Activated CD4-positive, alpha-beta memory T cell treated with anti-CD3 and anti-CD28 coated beads for 36 hours (primary cell): ENCODE results near the gene MYH3. TPM values are rescaled to one million over a fixed set of nuclear protein-coding genes. Genes with fewer than 3 reads are reported as not detected.

ENCODE experiments used
- CTCF ChIA-PET: fragments of 350-600 bp; sonication (Branson Sonifier 250); formaldehyde crosslinking; loops from one replicate; lab custom pipeline; 2021; ENCODE audit warnings: antibody characterized with exemption, inconsistent platforms; lab: Charles Lee
- POLR2A ChIA-PET: fragments of 350-600 bp; sonication (Branson Sonifier 250); formaldehyde crosslinking; loops from one replicate; lab custom pipeline; 2021; ENCODE audit warnings: antibody characterized with exemption; lab: Charles Lee
- DNase-seq: peaks from one replicate; pipeline ENCODE4 v3.0.0-alpha.2; 2020
- H3K27ac Mint-ChIP-seq: one replicate; pipeline ENCODE4 v1.8.0; 2021; ENCODE audit warnings: mixed read lengths
- H3K27me3 Mint-ChIP-seq: one replicate; pipeline ENCODE4 v1.8.0; 2021; ENCODE audit warnings: mixed read lengths
- H3K36me3 Mint-ChIP-seq: one replicate; pipeline ENCODE4 v1.8.0; 2021; ENCODE audit warnings: mixed read lengths
- H3K4me1 Mint-ChIP-seq: one replicate; pipeline ENCODE4 v1.8.0; 2021; ENCODE audit warnings: low read depth, mixed read lengths
- H3K4me3 Mint-ChIP-seq: one replicate; pipeline ENCODE4 v1.8.0; 2021; ENCODE audit warnings: mild to moderate bottlenecking, mixed read lengths
- H3K9me3 Mint-ChIP-seq: one replicate; pipeline ENCODE4 v1.8.0; 2021; ENCODE audit warnings: mixed read lengths
- intact Hi-C: fragments of 100-400 bp; cut with micrococcal nuclease; formaldehyde crosslinking; loops from one replicate; pipeline ENCODE4 v1.15.1; 2023
- total RNA-seq, 2 experiments: library from RNA; stranded (reverse); gene quantifications; one replicate each; pipeline ENCODE4 v1.2.3, GENCODE V29; 2021

MYH3 gene
- total RNA-seq, 2 experiments from 2014 or later, result 1.6 to 2.4 TPM

DNA sequence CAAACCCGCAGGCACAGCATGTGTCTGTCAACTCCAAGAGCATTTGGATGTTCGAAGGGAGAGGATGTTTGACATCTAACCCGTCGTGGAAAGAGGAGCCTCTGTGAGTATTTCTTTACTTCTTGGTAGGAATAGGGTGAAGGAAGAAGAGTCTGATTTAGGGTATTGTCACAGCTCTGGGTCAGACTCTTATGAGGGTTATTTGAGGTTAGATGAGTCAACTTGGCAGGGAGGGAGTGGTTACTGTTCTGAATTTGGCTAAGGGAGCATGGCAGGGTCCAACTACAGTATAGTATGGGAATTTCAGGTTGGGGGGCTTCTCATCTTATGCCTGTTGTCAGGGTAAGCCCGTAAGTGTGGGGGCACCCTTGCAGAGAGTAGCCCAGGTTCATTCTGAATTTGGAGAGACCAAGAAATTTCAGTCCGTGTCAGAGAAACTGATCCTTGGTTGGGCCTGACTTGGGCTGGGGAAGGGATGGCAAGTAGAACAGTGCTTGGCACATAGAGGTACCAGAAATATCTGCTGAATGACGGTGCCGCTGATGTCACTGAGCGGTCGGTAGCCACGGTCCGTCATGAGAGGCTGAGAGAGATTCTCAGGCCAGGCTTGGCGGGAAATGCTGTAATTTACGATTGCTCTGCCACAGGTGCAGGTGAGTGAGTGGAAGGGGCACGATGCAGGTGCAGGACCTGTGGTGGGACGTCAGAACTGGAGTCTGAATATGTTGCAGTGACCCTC lies 43.2 kb downstream of the MYH3 start:
- no peak overlapping the region for H3K4me3 Mint-ChIP-seq
- no peaks in the 10 kb centered on the region for H3K9me3 Mint-ChIP-seq
- ChIA-PET POLR2A (no interaction called here), CTCF (interaction anchor here (0.8 to 7.9 kb wide), 9 partner anchors 8 to 689 kb away, joined by 3 to 136 read pairs (median 6); no protein-coding TSS in a partner anchor)
- H3K36me3 Mint-ChIP-seq, result no peaks in the 10 kb centered on the region
- no peaks in the 10 kb centered on the region for H3K4me1 Mint-ChIP-seq
- DNase-seq, result no peak
- H3K27me3 Mint-ChIP-seq, result peaks cover 10% of the 10 kb centered on the region
- no peak overlapping the region for H3K27ac Mint-ChIP-seq
- intact Hi-C loops, result loop anchor here (1.0 to 10.0 kb wide), 3 partner anchors 287 to 689 kb away; no protein-coding TSS in a partner anchor

DNA sequence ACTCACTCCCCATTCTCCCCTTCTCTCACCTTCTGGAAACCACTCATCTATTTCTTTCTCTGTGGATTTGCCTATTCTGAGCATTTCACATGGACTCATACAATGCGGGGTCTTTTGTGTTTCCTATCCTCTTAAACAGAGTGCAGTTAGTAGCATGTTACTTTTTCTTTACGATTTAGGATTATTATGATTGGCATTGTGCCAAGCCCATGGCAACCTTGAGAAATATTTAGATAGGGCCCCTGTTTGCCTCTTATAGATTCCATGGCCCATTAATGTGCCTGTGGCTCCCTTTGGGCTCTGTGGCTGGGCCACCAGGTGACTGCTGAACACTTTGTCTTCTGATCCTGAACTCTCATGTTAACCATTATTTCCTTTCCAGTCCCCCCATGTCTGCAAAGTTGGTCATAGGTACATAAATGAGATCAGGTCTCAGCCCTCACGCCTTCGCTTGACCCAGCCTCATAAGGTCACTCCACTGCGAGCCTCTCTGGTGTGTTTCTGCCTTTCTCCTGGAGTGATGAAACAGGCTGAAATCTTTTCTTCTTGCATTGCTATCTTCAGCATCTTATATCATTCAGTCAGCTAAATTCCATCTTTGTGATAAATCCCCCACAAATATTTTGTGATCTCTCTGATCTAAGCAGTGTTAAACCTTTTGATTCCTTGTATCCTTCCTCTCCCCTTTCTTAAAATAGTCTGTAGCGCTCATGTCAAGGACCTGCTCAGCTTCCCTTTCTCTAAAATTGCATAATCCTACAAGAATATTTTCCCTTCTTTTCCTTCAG lies 44.0 kb downstream of the MYH3 start:
- CTCF ChIA-PET, result interaction anchor here (0.8 to 7.1 kb wide), 3 partner anchors 9 to 285 kb away, joined by 3 to 76 read pairs (median 3); no protein-coding TSS in a partner anchor
- intact Hi-C loops, result loop anchor here (10.0 kb wide), 2 partner anchors 318 to 688 kb away; no protein-coding TSS in a partner anchor
- Mint-ChIP-seq H3K27me3 (peaks cover 10% of the 10 kb centered on the region), H3K27ac (no peak overlapping the region), H3K4me1 (no peaks in the 10 kb centered on the region), H3K9me3 (no peaks in the 10 kb centered on the region), H3K36me3 (no peaks in the 10 kb centered on the region), H3K4me3 (no peak overlapping the region)
- no peak for DNase-seq
- POLR2A ChIA-PET, result no interaction called here

DNA sequence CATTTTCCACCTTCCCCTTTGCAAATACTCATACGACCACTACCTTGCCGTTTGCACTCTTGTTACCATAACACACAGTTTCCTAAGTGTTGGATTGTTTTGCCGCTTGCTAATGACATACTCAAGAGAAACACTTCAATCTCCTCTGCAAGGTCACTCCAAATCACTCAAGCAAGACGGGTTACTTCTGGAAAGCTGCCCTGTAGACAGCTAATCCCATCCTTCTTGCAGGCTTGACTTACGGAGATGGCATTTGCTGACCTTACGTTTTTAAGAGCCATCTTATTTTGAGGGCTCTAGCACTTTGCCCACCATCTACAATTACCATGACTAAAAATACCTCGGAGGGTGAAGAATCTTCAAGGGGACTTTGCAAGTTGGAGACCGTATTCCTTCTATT lies 46.2 kb downstream of the MYH3 start:
- POLR2A ChIA-PET, result no interaction called here
- H3K9me3 Mint-ChIP-seq, result no peaks in the 10 kb centered on the region
- CTCF ChIA-PET, result no interaction called here
- intact Hi-C loops, result loop anchor here (10.0 kb wide), 2 partner anchors 316 to 686 kb away; no protein-coding TSS in a partner anchor
- H3K36me3 Mint-ChIP-seq, result no peaks in the 10 kb centered on the region
- H3K27ac Mint-ChIP-seq, result no peak overlapping the region
- peaks cover 10% of the 10 kb centered on the region for H3K27me3 Mint-ChIP-seq
- no peak overlapping the region for H3K4me3 Mint-ChIP-seq
- H3K4me1 Mint-ChIP-seq, result no peaks in the 10 kb centered on the region
- no peak for DNase-seq

DNA sequence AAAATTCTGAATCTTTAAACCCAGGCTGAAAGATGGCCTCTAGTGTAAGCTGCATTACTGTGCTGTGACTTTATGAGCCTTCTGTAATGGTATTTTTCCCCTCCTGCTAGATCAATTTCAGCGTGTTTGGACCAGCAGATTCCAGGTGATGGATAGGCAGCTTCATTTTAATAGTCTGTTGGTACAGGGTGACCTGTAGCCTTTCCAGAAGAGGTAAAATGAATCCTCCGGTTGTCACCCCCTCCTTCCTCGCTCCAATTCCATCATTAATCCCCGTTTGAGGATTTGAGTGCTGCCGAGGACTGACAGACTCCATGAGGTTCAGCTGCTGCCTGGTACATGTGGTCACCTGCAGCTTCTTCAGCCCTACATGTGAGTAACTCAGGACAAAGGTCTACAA lies 48.9 kb downstream of the MYH3 start:
- Mint-ChIP-seq H3K9me3 (no peaks in the 10 kb centered on the region), H3K27me3 (peaks cover 7% of the 10 kb centered on the region), H3K27ac (no peak overlapping the region), H3K36me3 (no peaks in the 10 kb centered on the region), H3K4me3 (no peak overlapping the region), H3K4me1 (no peaks in the 10 kb centered on the region)
- POLR2A ChIA-PET, result interaction anchor here (1.0 kb wide), 1 partner anchor 88 kb away, joined by 3 read pairs; no protein-coding TSS in a partner anchor
- DNase-seq, result no peak
- intact Hi-C loops, result no loop called here
- CTCF ChIA-PET, result interaction anchor here (1.4 kb wide), 2 partner anchors 9 to 39 kb away, joined by 3 to 16 read pairs; no protein-coding TSS in a partner anchor

DNA sequence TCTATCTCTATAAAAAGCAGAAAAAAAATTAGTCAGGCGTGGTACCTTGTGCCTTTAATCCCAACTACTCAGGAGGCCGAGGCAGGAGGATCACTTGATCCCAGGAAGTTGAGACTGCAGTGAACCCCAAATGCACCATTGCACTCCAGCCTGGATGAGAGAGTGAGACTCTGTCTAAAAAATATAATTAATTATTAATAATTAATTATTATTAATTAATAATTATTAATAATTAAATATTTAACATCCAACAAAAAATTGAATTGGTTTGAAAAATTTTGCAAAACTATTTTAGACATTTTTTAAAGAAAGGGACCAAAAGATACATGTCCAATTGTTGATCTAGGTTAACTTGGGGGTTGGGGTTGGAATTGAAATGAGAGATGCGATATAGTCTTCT lies 51.0 kb downstream of the MYH3 start:
- intact Hi-C loops, result no loop called here
- DNase-seq, result no peak
- Mint-ChIP-seq H3K36me3 (no peaks in the 10 kb centered on the region), H3K27me3 (peaks cover 7% of the 10 kb centered on the region), H3K27ac (no peak overlapping the region), H3K4me3 (no peak overlapping the region), H3K4me1 (no peaks in the 10 kb centered on the region), H3K9me3 (no peaks in the 10 kb centered on the region)
- ChIA-PET CTCF (no interaction called here), POLR2A (no interaction called here)

DNA sequence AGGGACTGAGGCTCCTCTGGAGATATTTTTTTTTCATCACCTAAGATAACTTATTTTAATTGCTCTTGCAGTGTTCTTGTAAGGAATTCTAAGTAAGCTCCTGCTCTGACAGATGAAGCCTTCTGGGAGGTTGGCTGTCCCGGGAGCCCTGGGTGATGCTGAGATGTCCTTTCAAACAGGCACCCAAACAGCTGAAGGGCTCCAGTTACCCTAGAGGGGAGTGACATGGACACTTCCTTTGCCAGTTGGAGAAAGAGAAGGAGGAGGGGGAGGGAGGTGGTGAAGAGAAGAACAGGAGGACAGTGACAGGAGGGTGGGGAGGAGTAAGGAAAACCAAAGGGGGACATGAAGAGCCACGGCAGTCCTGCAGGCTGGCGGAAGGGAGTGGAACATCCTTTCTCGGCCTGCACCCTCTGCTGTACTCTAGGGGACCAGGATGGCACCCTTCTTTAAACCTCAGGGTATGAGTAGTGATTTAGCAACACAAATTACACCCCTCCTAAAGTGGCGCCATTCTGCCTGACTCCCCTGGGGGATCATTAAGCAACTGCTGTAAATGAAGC lies 51.8 kb downstream of the MYH3 start:
- Mint-ChIP-seq H3K4me1 (no peaks in the 10 kb centered on the region), H3K4me3 (no peak overlapping the region), H3K27ac (no peak overlapping the region), H3K36me3 (no peaks in the 10 kb centered on the region), H3K9me3 (no peaks in the 10 kb centered on the region), H3K27me3 (peaks cover 7% of the 10 kb centered on the region)
- DNase-seq, result no peak
- POLR2A ChIA-PET, result no interaction called here
- CTCF ChIA-PET, result interaction anchor here (1.3 kb wide), 1 partner anchor 12 kb away, joined by 4 read pairs; no protein-coding TSS in a partner anchor
- intact Hi-C loops, result no loop called here

DNA sequence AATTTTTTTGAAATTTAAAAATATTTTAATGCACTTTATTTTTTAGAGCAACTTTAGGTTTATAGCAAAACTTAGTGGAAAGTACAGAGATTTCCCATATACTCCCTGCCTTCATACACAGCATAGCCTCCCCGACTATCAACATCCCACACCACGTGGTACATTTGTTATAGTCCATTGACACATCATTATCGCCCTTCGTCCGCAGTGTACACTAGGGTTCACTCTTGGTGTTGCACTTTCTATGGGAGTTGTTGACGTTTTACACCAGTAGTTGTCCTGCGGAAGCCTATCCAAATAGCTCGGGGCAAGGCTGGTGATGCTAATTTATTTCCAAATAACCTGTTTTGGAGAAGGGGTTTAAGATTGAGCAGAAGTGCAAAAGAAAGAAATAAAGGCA lies 52.6 kb downstream of the MYH3 start:
- no peak overlapping the region for H3K4me3 Mint-ChIP-seq
- intact Hi-C loops, result no loop called here
- H3K9me3 Mint-ChIP-seq, result no peaks in the 10 kb centered on the region
- DNase-seq, result no peak
- H3K27ac Mint-ChIP-seq, result no peak overlapping the region
- CTCF ChIA-PET, result interaction anchor here (1.3 kb wide), 1 partner anchor 12 kb away, joined by 4 read pairs; no protein-coding TSS in a partner anchor
- H3K4me1 Mint-ChIP-seq, result no peaks in the 10 kb centered on the region
- POLR2A ChIA-PET, result no interaction called here
- H3K27me3 Mint-ChIP-seq, result peaks cover 3% of the 10 kb centered on the region
- H3K36me3 Mint-ChIP-seq, result no peaks in the 10 kb centered on the region

DNA sequence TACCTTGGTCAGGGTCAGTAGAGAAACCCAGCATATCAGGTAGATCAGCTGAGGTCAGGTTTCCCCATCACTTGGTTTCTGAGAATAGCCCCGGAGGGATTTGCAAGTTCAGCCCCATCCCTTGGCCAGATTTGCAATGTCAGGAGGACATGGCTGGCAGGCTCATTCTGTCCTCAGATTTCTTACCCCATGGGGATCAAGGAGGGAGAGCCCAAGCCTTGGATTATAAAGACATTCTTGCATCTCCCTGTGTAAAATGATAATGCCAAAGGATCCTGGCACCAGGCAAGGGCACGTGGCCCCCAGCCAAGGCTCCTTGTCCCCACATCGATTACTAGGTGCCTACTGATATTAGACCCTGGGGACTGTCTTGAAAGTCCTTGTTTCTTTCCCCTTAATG lies 53.2 kb downstream of the MYH3 start:
- POLR2A ChIA-PET, result no interaction called here
- DNase-seq, result no peak
- Mint-ChIP-seq H3K27me3 (peaks cover 1% of the 10 kb centered on the region), H3K4me1 (no peaks in the 10 kb centered on the region), H3K9me3 (no peaks in the 10 kb centered on the region), H3K36me3 (no peaks in the 10 kb centered on the region), H3K27ac (no peak overlapping the region), H3K4me3 (no peak overlapping the region)
- CTCF ChIA-PET, result interaction anchor here (4.4 kb wide), 1 partner anchor 13 kb away, joined by 37 read pairs; no protein-coding TSS in a partner anchor
- intact Hi-C loops, result no loop called here

DNA sequence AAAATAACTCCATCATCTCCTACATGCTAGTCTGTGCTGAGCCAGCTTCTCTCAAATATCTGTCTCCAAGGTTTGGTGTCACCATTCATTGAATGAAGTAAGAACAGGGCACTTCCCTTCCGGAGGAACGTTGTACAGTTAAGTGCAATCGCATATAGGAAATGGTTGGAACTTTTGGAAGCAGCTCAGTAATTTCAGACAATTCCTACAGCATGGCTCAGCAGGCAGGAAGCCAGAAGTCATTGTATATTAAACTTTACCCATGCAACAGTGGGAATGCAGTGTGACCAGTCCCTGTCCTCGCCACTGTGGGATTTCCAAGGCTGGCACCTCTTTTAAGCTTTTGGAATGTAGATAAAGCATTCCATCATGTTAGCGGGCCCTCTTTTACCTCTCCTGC lies 56.5 kb downstream of the MYH3 start:
- Mint-ChIP-seq H3K4me1 (no peaks in the 10 kb centered on the region), H3K9me3 (no peaks in the 10 kb centered on the region), H3K27ac (no peak overlapping the region), H3K4me3 (no peak overlapping the region), H3K27me3 (peaks cover 6% of the 10 kb centered on the region), H3K36me3 (no peaks in the 10 kb centered on the region)
- intact Hi-C loops, result no loop called here
- CTCF ChIA-PET, result interaction anchor here (0.6 to 4.4 kb wide), 2 partner anchors 11 to 16 kb away, joined by 3 to 37 read pairs; no protein-coding TSS in a partner anchor
- no peak for DNase-seq
- POLR2A ChIA-PET, result no interaction called here

DNA sequence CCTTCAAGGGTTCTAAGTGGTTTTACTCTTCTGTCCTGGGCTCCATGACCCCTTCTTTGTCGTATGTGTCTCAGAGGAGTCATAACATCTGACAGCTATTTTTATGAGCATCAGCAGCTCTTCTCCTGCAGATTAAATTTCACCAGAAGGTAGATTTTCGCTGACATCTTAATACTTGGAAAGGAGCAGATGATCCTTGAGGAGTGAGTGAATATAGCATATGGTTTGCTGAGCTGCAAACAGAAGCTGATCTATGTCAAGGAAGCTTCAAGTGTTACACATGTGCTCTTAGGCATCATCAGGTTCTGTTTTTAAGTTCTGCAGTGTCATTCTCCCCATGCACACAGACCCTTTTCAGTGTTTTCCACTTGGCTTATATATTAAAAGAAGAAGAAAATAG lies 58.5 kb downstream of the MYH3 start:
- intact Hi-C loops, result no loop called here
- H3K27ac Mint-ChIP-seq, result no peak overlapping the region
- H3K27me3 Mint-ChIP-seq, result peaks cover 15% of the 10 kb centered on the region
- DNase-seq, result no peak
- ChIA-PET CTCF (interaction anchor here (4.8 kb wide), 1 partner anchor 18 kb away, joined by 24 read pairs; no protein-coding TSS in a partner anchor), POLR2A (no interaction called here)
- no peak overlapping the region for H3K4me3 Mint-ChIP-seq
- no peaks in the 10 kb centered on the region for H3K9me3 Mint-ChIP-seq
- no peaks in the 10 kb centered on the region for H3K4me1 Mint-ChIP-seq
- no peaks in the 10 kb centered on the region for H3K36me3 Mint-ChIP-seq

DNA sequence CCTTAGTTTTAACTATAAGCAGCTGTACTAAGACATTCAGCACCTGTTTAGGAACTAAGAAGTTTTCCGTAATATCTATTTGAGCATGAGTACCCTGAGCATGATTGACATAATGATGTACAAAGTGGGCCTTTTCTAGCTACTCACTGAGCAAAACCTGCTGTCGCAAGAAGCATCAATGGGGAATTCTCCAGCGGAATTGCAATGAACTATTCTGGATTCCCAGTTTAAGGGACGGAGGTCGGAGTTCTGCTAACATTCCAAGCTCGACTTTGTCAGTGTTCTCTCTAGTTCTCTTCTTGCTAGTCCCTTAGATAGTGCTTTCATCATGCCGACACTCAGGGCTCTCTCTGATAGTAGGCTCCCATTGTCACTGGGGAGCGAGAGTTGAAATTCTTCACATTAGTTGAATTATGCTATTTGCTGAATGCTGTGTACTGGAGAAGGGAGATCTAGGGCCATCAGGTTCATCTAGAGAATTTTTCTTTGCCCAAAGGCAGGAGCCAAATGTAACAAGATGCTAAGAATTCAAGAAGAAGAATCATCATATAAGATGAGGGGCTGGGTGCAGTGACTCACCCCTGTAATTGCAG lies 67.5 kb downstream of the MYH3 start:
- H3K36me3 Mint-ChIP-seq, result no peaks in the 10 kb centered on the region
- no peaks in the 10 kb centered on the region for H3K4me1 Mint-ChIP-seq
- H3K4me3 Mint-ChIP-seq, result no peak overlapping the region
- peaks cover 17% of the 10 kb centered on the region for H3K27me3 Mint-ChIP-seq
- intact Hi-C loops, result no loop called here
- POLR2A ChIA-PET, result no interaction called here
- no peak for DNase-seq
- CTCF ChIA-PET, result no interaction called here
- H3K9me3 Mint-ChIP-seq, result no peaks in the 10 kb centered on the region
- no peak overlapping the region for H3K27ac Mint-ChIP-seq
